GM21825 (cell line): ENCODE measurements around the gene SLC34A1.

Source experiments
- ATAC-seq: cut with Tn5 transposase; IDR thresholded peaks from one replicate; pipeline ENCODE4 v1.9.1; 2021; ENCODE audit warnings: mild to moderate bottlenecking, moderate library complexity; ENCODE audit not compliant: unreplicated experiment

Gene SLC34A1

DNA sequence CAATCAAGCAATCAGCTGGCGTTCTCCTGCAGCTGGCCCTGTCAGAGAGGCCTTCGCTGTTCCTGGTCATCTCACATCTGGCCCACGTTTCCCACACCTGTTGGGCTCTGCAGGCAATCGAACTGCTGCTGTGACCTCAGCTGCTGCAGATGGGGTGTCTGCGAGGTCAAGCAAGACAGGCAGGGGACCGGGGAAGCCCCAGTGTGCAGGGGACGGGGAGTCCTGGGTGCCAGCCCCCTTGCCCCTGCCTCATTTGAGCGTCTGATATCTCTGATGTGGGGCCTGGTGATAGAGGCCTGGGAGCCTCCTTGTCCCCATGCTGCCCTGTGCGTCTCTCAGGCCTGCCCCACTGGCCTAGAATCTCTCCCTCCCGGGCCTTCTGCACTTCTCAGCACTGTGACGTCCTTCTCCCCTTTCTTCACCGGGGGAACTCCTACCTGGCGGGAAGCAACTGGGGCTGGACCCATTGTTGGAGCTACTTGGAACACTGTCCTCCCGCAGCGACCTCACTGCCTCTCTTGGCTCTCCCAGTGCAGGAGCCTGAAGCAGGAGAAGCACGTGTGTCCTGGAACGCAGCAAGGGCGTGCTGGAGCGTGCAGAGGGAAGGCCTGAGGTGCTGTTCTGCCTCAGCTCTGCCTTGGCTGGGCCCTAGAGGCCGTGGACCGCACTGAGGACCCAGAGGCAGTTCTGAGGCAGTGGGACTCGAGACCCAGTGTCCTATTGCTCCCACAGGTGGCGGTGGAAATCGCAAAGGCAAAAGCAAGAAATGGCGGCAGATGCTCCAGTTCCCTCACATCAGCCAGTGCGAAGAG lies 46.1 kb downstream of the SLC34A1 start:
- no peak for ATAC-seq

DNA sequence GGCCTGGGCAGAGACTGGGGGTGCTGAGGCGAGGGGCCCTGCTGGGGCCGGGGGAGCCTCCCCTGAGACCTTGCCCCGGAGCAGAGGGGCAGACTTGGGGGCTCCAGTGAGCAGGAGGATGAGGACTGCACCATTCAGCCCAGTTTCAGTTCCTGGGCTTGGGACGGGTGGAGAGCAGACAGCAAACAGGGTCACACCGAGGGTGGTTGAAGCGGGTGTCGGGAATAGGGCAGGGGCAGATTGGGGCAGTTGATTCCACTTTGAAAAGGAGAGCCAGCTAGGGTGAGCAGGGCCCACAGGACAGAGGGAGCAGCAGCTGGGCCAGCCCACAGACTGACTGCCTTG lies 46.7 kb downstream of the SLC34A1 start:
- no peak for ATAC-seq

DNA sequence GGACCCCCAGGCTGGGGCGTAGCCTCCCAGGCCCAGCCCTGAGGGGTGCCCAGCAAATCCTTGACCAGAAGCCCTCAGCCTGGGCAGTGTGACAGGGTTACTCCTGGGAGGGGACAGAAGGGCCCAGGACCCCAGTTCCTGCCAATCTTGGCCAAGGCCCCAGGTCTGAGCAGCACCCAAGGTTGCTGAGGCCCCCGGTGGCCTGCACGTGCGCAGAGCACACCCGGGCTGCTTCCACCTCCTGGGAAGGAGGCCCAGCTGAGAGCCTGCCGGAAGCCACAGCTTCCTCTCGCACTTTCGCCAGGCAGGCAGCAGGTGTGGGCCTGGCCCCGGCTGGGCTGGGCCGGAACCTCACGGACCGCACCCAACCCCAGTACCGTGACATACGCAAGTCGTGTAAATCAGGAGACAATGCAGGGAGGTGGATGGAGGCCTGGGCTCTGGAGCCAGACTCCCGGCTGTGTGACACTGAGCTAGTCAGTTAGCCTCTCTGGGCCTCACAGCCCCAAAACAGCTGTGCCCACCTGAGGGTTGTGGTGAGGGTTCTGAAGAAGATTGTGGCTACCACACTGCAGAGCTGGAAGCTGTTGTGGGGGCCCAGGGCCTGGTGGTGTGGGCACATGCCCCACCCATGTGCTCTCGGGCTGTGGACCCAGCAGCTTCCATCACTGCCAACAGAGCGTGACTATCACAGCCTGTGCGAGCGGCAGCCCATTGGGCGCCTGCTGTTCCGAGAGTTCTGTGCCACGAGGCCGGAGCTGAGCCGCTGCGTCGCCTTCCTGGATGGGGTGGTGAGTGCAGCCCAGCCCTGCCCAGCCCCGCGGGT lies 47.3 kb downstream of the SLC34A1 start:
- ATAC-seq, result peak; percentile 39

DNA sequence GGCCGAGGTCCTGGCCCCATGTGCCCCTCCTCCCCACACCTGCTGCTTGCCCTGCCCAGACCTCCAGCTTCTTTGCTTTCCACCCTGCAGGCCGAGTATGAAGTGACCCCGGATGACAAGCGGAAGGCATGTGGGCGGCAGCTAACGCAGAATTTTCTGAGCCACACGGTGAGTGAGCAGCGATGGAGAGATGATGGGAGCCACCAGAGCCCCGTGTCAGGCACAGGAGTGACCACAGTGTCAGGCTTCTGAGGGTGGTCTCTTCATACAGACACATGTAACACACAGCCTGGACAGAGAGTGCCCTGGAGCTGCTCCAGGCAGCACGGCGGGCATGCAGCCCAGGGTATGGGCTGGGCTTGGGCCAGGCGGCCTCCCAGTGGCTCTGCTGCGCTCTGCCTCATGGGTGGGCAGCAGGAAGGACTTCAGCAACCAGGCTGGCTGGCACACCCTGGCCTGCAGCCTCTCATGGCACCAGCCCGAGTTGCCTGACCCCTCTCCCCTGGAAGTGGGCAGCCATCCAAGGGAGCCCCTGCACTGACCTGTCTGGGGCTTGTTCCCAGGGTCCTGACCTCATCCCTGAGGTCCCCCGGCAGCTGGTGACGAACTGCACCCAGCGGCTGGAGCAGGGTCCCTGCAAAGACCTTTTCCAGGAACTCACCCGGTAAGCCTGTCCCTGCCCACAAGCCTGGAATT lies 48.1 kb downstream of the SLC34A1 start:
- no peak for ATAC-seq

DNA sequence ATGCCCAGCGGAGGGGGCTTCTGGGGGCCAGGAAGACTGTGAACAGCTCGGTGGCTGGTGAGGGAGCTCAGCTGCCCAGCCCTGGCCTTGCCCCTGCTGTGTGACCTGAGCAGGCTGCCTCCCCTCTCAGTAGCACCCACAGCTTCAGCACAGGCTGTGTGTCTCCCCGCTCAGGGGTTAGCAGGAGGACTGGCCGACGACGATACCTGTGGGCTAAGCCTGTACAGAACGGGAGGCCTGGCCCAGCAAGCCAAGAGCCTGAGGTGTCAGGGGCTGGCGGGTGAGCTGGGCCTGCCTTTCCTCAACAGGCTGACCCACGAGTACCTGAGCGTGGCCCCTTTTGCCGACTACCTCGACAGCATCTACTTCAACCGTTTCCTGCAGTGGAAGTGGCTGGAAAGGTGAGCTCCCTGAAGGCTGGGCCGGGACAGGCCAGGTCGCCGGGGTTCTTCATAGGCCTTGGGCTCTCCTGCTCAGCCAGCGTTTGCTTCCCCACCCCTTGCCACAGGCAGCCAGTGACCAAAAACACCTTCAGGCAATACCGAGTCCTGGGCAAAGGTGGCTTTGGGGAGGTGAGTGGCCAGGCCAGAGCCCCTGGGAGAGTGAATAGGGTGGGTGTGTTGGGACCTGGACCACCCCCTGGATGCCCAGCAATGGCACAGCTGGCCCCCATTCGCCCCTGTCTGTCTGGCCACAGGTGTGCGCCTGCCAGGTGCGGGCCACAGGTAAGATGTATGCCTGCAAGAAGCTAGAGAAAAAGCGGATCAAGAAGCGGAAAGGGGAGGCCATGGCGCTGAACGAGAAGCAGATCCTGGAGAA lies 48.8 kb downstream of the SLC34A1 start:
- no peak for ATAC-seq

DNA sequence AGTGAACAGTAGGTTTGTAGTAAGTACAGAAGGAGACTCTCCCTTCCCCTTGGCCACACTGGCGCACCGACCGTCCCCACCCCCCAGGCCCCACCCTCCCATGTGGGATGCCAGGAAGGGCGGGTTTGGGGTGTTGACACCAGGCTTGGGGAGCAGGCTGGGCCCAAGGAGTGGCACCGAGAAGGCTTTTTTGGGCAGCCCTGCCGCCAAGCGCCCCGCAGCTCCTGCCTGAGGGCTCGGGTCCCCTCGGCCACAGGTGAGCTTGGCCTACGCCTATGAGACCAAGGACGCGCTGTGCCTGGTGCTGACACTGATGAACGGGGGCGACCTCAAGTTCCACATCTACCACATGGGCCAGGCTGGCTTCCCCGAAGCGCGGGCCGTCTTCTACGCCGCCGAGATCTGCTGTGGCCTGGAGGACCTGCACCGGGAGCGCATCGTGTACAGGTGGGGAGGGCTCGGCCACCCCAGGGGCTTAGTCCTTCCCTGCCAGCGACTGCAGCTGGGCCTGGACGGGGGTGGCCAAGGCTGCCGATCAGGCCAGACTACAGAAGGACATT lies 49.5 kb downstream of the SLC34A1 start:
- no peak for ATAC-seq

DNA sequence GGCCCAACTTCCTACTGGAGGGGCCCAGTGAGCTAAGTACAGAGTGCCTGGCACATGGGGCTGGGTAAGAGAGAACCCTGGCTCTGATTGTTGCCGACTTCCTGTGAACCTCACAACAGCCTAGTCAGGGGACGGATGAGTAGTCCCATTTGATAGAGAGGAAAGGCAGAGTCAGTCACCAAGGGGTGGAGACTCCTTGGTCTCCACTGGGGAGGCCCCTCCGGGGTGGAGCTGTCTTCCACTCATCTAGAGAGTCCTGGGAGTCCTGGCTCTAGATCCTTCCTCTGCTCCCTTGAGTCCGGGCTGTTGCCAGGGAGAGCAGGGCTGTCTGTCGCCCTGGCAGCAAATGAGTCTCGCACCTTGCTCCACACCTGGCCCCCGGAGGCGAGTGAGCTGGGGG lies 50.2 kb downstream of the SLC34A1 start:
- ATAC-seq, result no peak

DNA sequence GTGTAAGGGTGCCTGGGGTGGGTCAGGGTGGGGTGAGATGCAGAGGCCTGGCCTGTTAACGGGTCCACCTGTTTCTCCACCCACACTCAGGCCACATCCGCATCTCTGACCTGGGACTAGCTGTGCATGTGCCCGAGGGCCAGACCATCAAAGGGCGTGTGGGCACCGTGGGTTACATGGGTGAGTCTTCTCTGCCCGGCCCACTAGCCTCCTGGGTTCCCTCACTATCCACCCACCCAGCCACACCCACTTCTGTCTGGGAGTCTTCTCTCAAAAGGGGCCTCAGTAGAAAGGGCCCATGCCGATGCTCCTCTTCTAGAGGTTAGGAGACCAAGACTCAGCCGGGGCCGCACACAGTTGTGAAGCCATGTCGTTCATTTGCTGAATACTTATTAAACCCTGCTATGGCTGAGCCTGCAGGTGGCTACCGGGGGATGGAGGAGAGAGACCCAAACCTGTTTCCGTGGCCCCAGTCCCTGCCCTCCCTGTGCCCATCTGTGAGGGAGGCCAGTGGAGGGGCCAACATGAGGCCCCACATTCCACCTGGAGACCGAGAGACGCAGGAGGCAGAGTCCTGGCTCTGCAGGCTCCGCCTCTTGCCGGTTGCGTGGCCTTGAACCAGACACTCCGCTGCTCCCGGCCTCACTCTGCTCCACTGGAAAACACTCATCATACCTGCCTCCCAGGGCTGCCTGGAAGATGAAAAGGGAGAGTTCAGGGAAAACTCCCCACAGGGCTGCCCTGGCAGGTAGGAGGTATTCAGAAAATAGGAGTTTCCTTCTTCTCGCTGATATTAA lies 50.9 kb downstream of the SLC34A1 start:
- no peak for ATAC-seq

DNA sequence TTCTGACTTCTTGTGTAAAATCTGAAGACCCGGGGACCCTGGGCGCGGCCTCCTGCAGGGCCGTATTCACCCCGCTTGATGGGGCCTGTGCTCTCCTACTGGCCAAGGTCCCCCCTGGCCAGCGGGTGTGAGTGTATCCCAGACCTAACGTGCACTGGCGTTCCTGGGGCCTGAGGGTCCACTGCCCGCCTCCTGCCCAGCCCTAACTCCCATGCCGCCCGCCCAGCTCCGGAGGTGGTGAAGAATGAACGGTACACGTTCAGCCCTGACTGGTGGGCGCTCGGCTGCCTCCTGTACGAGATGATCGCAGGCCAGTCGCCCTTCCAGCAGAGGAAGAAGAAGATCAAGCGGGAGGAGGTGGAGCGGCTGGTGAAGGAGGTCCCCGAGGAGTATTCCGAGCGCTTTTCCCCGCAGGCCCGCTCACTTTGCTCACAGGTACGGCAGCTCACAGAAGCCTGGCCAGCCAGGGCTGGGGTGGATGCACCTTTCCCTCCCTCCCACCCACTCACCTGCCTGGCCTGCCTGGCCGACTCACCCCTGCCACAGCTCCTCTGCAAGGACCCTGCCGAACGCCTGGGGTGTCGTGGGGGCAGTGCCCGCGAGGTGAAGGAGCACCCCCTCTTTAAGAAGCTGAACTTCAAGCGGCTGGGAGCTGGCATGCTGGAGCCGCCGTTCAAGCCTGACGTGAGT lies 51.8 kb downstream of the SLC34A1 start:
- ATAC-seq, result no peak

DNA sequence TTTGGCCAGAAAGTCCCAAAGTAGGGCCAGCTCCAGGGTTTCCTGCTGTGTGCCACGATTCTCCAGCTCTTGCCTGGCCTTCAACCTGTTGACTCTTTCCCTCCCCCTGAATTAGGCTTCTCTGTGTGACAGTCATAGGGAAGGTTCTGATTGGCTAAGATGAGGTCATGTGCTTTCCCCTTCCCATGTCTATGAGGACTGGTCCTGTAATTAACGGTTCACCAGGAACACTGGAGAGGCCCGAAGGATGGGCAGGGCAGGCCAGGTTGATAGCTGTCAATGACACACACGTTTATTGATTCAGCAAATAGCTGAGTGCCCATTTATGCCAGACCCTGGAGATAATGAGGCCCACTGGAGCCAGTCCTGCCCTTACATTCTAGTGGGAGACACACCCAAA lies 53.4 kb downstream of the SLC34A1 start:
- no peak for ATAC-seq

DNA sequence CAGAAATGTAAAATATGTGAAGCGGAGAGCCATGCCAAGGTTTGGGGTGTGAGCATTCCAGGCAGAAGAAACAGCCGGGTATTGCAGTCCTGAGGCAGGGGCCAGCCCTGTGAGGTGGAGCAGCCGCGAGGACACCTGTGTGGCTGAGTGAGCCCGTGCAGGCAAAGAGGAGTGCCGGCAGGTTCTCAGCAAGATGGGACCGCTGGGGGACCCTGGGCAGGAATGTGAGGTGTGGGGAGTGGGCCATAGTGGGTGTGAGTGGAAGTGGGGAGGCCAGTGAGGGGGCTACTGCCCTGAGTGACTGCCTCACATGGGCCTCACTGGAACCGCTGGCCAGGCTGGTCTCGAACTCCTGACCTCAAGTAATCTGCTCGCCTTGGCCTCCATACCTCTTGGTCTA lies 54.2 kb downstream of the SLC34A1 start:
- no peak for ATAC-seq

DNA sequence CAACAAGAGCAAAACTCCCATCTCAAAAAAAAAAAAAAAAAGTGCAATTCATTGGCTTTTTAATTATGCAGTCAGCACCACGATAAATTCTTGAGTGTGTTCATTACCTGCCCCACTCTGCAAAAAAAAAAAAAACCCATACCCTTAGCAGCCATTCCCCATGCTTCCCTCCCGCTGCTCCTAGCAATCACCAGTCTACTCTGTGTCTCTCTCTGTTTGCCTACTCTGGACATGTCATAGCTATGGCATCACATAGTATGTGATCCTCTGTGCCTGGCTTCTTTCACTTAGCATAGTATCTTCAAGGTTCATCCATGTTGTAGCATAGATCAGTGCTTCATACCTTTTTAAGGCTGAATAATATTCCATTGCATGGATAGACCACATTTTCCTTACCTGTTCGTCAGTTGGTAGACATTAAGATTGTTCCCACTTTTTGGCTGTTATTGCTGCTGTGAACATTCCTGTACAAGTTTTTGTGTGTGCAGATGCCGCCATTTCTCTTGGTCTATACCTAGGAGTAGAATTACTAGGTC lies 55.4 kb downstream of the SLC34A1 start:
- ATAC-seq, result no peak

DNA sequence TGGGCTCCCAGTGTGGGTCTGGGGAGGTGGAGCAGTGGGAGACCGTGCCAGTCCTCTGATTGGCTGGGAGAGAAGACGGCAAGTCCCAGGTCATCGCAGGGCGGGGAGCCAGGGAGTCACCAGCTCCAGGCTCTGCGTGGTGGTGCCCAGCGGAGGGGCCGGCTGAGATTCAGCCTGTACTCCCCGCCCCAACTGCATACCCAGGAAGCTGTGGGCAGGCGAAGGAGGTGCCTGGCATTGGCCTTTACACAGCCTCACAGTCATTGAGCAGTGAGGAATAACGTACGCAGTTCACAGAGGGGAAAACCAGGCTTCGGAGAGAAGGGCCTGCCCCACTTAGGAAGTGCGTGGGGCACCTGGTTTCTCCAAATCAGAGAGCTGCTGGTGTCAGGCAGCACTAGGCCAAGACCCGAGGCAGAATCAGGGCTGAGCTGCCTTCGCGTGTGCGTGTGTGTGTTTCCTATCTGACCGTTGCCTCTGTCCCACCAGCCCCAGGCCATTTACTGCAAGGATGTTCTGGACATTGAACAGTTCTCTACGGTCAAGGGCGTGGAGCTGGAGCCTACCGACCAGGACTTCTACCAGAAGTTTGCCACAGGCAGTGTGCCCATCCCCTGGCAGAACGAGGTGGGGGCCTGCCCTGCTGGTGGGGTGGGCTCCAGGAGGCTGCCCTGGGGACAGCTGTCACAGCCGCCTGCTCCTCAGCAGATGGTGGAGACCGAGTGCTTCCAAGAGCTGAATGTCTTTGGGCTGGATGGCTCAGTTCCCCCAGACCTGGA lies 56.2 kb downstream of the SLC34A1 start:
- no peak for ATAC-seq

DNA sequence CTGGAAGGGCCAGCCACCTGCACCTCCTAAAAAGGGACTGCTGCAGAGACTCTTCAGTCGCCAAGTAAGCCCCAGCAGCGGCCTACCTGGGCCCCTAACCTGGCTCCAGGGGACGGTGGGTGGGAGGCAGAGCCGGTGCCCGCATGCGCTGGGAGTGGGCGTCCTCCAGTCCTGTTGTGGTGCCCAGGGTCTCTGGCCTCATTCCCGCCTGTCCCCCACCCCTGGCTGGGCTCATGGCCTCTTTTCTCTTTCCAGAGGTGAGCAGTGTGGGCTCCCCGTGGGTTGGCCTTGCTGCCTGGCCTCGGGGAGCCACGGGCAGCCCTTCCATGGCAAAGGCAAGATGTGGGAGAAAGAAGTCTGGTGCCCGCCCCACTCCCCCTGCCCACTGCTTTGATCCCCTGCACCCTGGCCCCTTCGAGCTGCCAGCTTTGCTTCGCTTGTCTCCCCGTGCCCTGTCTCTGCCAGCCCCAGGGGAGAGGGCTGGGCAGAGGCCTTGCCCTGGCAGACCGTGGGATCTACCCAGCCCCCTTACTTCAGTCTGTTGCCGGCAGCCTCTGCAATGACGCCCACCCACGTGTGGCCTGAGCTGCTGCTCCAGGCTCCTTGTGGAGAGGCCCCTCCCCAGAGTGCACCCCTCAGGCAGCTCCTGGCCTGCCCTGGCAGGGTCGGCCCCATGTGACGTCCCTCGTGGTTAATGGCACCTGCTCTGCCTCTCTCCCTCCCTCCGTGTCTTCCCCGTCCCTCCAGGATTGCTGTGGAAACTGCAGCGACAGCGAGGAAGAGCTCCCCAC lies 57.0 kb downstream of the SLC34A1 start:
- no peak for ATAC-seq

DNA sequence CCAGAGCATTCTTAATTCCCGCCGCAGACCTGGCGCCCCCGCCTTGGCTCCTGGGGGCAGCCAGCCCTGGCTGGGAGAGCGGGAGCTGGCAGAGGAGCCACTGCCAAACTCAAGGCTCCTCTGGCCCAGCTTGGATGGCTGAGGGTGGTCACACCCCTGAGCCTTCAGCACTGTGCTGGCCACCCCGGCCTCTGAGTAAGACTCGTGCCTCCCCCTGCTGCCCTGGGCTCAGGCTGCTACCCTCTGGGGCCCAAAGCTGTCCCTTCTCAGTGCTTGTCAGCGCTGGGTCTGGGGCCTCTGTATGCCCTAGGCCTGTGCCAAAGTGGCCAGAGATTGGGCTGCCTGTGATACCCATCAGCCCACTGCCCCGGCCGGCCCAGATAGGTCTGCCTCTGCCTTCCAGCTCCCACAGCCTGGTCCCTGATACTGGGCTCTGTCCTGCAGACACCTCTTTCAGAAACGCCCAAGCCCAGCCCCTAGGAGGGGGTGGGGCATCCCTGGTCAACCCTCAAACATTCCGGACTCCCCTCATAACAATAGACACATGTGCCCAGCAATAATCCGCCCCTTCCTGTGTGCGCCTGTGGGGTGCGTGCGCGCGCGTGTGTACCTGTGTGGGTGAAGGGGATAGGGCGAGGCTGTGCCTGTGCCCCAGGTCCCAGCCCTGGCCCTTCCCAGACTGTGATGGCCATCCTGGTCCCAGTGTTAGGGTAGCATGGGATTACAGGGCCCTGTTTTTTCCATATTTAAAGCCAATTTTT lies 58.0 kb downstream of the SLC34A1 start:
- ATAC-seq, result no peak

DNA sequence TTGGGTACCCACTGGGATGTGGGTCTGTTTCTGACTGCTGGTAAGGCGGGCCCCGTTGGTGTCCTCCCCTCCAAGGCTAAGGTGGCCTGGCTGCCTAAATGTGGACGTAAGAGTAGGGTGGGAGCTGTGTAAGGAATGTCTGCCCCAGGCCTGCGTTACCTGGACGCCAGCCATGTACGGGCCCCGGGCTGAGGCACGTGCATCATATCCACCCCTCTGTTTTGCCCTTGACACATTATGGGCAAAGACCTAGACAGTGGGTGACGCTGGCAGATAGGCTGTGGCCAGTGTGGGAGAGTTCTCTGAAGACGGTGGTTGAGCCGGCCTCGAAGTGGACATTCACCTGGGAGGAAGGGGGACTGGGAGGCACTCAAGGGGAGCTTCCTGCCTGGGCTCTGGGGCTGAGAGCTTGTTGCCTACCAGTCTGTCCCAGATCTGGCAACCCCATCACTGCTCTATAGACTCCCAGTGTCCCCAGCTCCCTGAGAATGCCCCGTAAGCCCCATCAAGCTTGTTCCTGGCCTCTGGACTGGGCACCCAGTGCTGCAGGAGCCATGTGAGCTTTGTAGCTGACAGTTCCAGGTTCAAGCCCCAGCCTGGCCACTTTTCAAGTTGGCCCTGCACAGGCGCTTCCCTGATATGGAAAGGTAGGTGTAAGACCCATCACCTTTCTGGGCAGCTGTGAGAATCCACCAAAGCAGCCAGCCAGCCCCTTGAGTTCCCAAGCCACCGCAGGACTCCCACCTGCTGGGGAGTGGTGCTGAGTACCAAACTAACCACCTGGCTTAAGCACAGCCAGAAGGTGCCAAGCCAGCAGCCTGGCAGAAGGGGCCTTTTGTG lies 59.1 kb downstream of the SLC34A1 start:
- no peak for ATAC-seq
